HepG2 (cell line): ENCODE measurements around the gene ZFP3. TPM values are rescaled to one million over a fixed set of nuclear protein-coding genes. Genes with fewer than 3 reads are reported as not detected.

Experiments used
- ARID2 ChIP-seq: sonication (generic); formaldehyde crosslinking; IDR thresholded peaks from 2 replicates; pipeline ENCODE4 v1.8.1; 2022; ENCODE audit warnings: mild to moderate bottlenecking, missing genetic modification reagents, borderline replicate concordance
- CTCF ChIP-seq: sonication (generic); formaldehyde crosslinking; IDR thresholded peaks from 2 replicates; pipeline ENCODE4 v1.5.0; 2020; ENCODE audit warnings: mild to moderate bottlenecking, missing genetic modification reagents, moderate library complexity
- E2F2 ChIP-seq: sonication (generic); formaldehyde crosslinking; IDR thresholded peaks from 2 replicates; pipeline ENCODE4 v1.4.0; 2020; ENCODE audit warnings: missing genetic modification reagents, borderline replicate concordance
- FOXM1 ChIP-seq: sonication (generic); formaldehyde crosslinking; IDR thresholded peaks from 2 replicates; pipeline ENCODE4 v1.5.0; 2020; ENCODE audit warnings: missing genetic modification reagents
- HMG20A ChIP-seq: IDR thresholded peaks from 2 replicates; pipeline ENCODE4 v1.6.1; 2016; ENCODE audit warnings: borderline replicate concordance
- HNF1B ChIP-seq: sonication (generic); formaldehyde crosslinking; IDR thresholded peaks from 2 replicates; pipeline ENCODE4 v1.5.1; 2020; ENCODE audit warnings: mild to moderate bottlenecking, moderate library complexity, missing genetic modification reagents
- IKZF1 ChIP-seq: fragments of 450-650 bp; IDR thresholded peaks from 2 replicates; pipeline ENCODE4 v1.7.1; 2016
- MEF2D ChIP-seq: sonication (generic); formaldehyde crosslinking; IDR thresholded peaks from 2 replicates; pipeline ENCODE4 v1.5.1; 2020; ENCODE audit warnings: mild to moderate bottlenecking, missing genetic modification reagents
- PTBP1 ChIP-seq: fragments of 200-400 bp; formaldehyde crosslinking; IDR thresholded peaks from 2 replicates; pipeline ENCODE4 v1.6.1; 2018; ENCODE audit warnings: low read length, low read depth; ENCODE audit not compliant: poor library complexity, severe bottlenecking
- RNF219 ChIP-seq: sonication (generic); formaldehyde crosslinking; IDR thresholded peaks from 2 replicates; pipeline ENCODE4 v1.5.0; 2020; ENCODE audit warnings: mild to moderate bottlenecking, missing genetic modification reagents
- TFDP2 ChIP-seq: sonication (generic); formaldehyde crosslinking; IDR thresholded peaks from 2 replicates; pipeline ENCODE4 v1.4.0; 2020; ENCODE audit warnings: missing genetic modification reagents
- ZBTB14 ChIP-seq: sonication (generic); formaldehyde crosslinking; IDR thresholded peaks from 2 replicates; pipeline ENCODE4 v1.4.0; 2020; ENCODE audit warnings: missing genetic modification reagents
- ZFX ChIP-seq: sonication (generic); formaldehyde crosslinking; IDR thresholded peaks from 2 replicates; pipeline ENCODE4 v1.4.0; 2020; ENCODE audit warnings: mild to moderate bottlenecking, low read depth, missing genetic modification reagents, moderate library complexity
- ZNF121 ChIP-seq: sonication (generic); formaldehyde crosslinking; IDR thresholded peaks from 2 replicates; pipeline ENCODE4 v1.5.0; 2020; ENCODE audit warnings: mild to moderate bottlenecking, missing genetic modification reagents
- ZNF503 ChIP-seq: sonication (generic); formaldehyde crosslinking; IDR thresholded peaks from 2 replicates; pipeline ENCODE4 v1.4.0; 2020; ENCODE audit warnings: missing genetic modification reagents
- ZNF567 ChIP-seq: sonication (generic); formaldehyde crosslinking; IDR thresholded peaks from 2 replicates; pipeline ENCODE4 v1.8.1; 2023; ENCODE audit warnings: mild to moderate bottlenecking, missing genetic modification reagents, borderline replicate concordance
- polyA plus RNA-seq, 8 experiments: library from polyadenylated mRNA; depleted of rRNA in 3 of 8; stranded (reverse) in 7 of 8; unstranded in 1 of 8; fragments of >200 nt; fragmentation: Illumina TruSeq in 4 of 8; extraction: Trizol in 4 of 8; gene quantifications; 2 replicates each; pipeline versions ENCODE4 v1.2.1 to v1.2.3, GENCODE V29; 2011 to 2016; ENCODE audit warnings: low read depth in 4 of 8, missing spikeins in 1 of 8, mixed read lengths in 1 of 8; ENCODE audit not compliant: insufficient read depth in 1 of 8
- total RNA-seq, 5 experiments: library from RNA; depleted of rRNA; stranded (reverse); fragments of >200 nt; fragmentation: Illumina TruSeq; extraction: Trizol; gene quantifications; 2 replicates each; pipeline ENCODE4 v1.2.3, GENCODE V29; 2016; ENCODE audit warnings: low read depth in 1 of 5

The ZFP3 gene
- total and polyA plus RNA-seq, 2 of the 13 experiments (the other 11 are each of a cell fraction or from before 2014, with no cell fraction given): not detected

- TF ChIP-seq RNF219 (CRISPR knock-in tag): no peak
- no peak for TF ChIP-seq ZFX (CRISPR knock-in tag)
- no peak for TF ChIP-seq ZNF567 (CRISPR knock-in tag)
- TF ChIP-seq ZNF121: peak; percentile 87
- no peak for TF ChIP-seq HMG20A (CRISPR knock-in tag)
- TF ChIP-seq MEF2D (CRISPR knock-in tag): no peak
- no peak for TF ChIP-seq E2F2 (CRISPR knock-in tag)
- peak; percentile 73 for TF ChIP-seq CTCF (CRISPR knock-in tag)
- TF ChIP-seq ARID2 (CRISPR knock-in tag): no peak
- TF ChIP-seq HNF1B: no peak
- no peak for TF ChIP-seq FOXM1 (CRISPR knock-in tag)
- peak; percentile 69 for TF ChIP-seq ZBTB14
- no peak for TF ChIP-seq TFDP2 (CRISPR knock-in tag)
- no peak for TF ChIP-seq ZNF503 (CRISPR knock-in tag)
- no peak for TF ChIP-seq IKZF1
- no peak for TF ChIP-seq PTBP1
Observed at GRCh38 chr17:5031365-5032082, 46.7 kb upstream of the ZFP3 start (continued).
